GM23338 (cell line): ENCODE data around the gene ADGRF1. TPM values are rescaled to one million over a fixed set of nuclear protein-coding genes. Genes with fewer than 3 reads are reported as not detected.

Source experiments
- ATAC-seq: fragments of 200-7000 bp; cut with Tn5 transposase; 3 replicates; pipeline ENCODE4 v1.9.1; 2020
- DNase-seq: peaks from one replicate; pipeline ENCODE4 v3.0.0-alpha.2; 2015; ENCODE audit warnings: low spot score
- H2AFZ ChIP-seq: fragments of 200-600 bp; sonication (generic); 2 replicates; pipeline ENCODE4 v1.8.0; 2016; ENCODE audit warnings: antibody characterized with exemption, mild to moderate bottlenecking, moderate library complexity
- H3F3A ChIP-seq: fragments of 200-600 bp; sonication (generic); replicated peaks from 2 replicates; pipeline ENCODE4 v1.8.0; 2017; ENCODE audit warnings: antibody characterized with exemption, mixed run types, low read depth
- H3K27ac ChIP-seq: fragments of 200-600 bp; sonication (generic); 2 replicates; pipeline ENCODE4 v1.6.1; 2016; ENCODE audit warnings: low read depth
- H3K27me3 ChIP-seq: fragments of 200-600 bp; sonication (generic); 2 replicates; pipeline ENCODE4 v1.8.0; 2016; ENCODE audit warnings: mild to moderate bottlenecking, mixed run types, moderate library complexity; ENCODE audit not compliant: insufficient read depth
- H3K36me3 ChIP-seq: fragments of 200-600 bp; sonication (generic); 2 replicates; pipeline ENCODE4 v1.8.0; 2016; ENCODE audit warnings: mild to moderate bottlenecking; ENCODE audit not compliant: insufficient read depth
- H3K4me1 ChIP-seq: fragments of 200-600 bp; sonication (generic); 2 replicates; pipeline ENCODE4 v1.8.0; 2016; ENCODE audit warnings: mild to moderate bottlenecking, moderate library complexity; ENCODE audit not compliant: insufficient read depth
- H3K4me2 ChIP-seq: fragments of 200-600 bp; sonication (generic); 2 replicates; pipeline ENCODE4 v1.7.1; 2017; ENCODE audit warnings: mixed run types
- H3K4me3 ChIP-seq: fragments of 200-600 bp; sonication (generic); 2 replicates; pipeline ENCODE4 v1.6.1; 2016; ENCODE audit warnings: mixed run types
- H3K79me2 ChIP-seq: fragments of 200-600 bp; sonication (generic); replicated peaks from 2 replicates; pipeline ENCODE4 v1.8.0; 2017; ENCODE audit warnings: mild to moderate bottlenecking; ENCODE audit not compliant: insufficient read depth
- H3K9me2 ChIP-seq: fragments of 200-600 bp; sonication (generic); 2 replicates; pipeline ENCODE4 v1.8.0; 2017; ENCODE audit not compliant: insufficient read depth
- H4K20me1 ChIP-seq: fragments of 200-600 bp; sonication (generic); replicated peaks from 2 replicates; pipeline ENCODE4 v1.8.0; 2017; ENCODE audit warnings: mild to moderate bottlenecking; ENCODE audit not compliant: insufficient read depth
- H3K27ac Mint-ChIP-seq: 2 replicates; pipeline ENCODE4 v1.8.0; 2020; ENCODE audit warnings: inconsistent platforms, mild to moderate bottlenecking, moderate library complexity, mixed read lengths
- H3K27me3 Mint-ChIP-seq: 3 replicates; pipeline ENCODE4 v1.8.0; 2022; ENCODE audit warnings: low read depth, mild to moderate bottlenecking, moderate library complexity, mixed read lengths, inconsistent platforms; ENCODE audit not compliant: insufficient read depth, poor library complexity
- H3K36me3 Mint-ChIP-seq: 3 replicates; pipeline ENCODE4 v1.8.0; 2021; ENCODE audit warnings: low read depth, mild to moderate bottlenecking, inconsistent platforms, moderate library complexity, mixed read lengths
- H3K4me1 Mint-ChIP-seq: 3 replicates; pipeline ENCODE4 v1.8.0; 2020; ENCODE audit warnings: mild to moderate bottlenecking, inconsistent platforms, mixed read lengths
- H3K4me3 Mint-ChIP-seq: 3 replicates; pipeline ENCODE4 v1.8.0; 2021; ENCODE audit warnings: moderate library complexity, mild to moderate bottlenecking, inconsistent platforms, mixed read lengths
- H3K9me3 Mint-ChIP-seq: 3 replicates; pipeline ENCODE4 v1.8.0; 2020; ENCODE audit warnings: moderate library complexity, mild to moderate bottlenecking, inconsistent platforms, mixed read lengths
- CREB1 ChIP-seq: fragments of 250-450 bp; sonication (Bioruptor Pico); IDR thresholded peaks from 2 replicates; pipeline ENCODE4 v1.5.0; 2020; ENCODE audit warnings: low read depth, mild to moderate bottlenecking, moderate library complexity
- CTCF ChIP-seq, 2 experiments: fragments of 200-600 bp in 1 of 2; sonication (generic) in 1 of 2; conservative IDR thresholded peaks; 2 replicates each; pipeline versions ENCODE4 v1.5.1 to v1.6.1; 2016 to 2017; ENCODE audit warnings: antibody characterized with exemption in 2 of 2, low read depth in 2 of 2, mild to moderate bottlenecking in 2 of 2, moderate library complexity in 1 of 2
- EZH2 ChIP-seq: fragments of 200-600 bp; sonication (generic); IDR thresholded peaks from one replicate; pipeline ENCODE4 v1.8.0; 2017; ENCODE audit warnings: antibody characterized with exemption, mild to moderate bottlenecking, low read depth; ENCODE audit not compliant: unreplicated experiment
- JUNB ChIP-seq: IDR thresholded peaks from one replicate; pipeline ENCODE4 v1.6.1; 2016; ENCODE audit warnings: antibody characterized with exemption; ENCODE audit not compliant: unreplicated experiment
- NANOG ChIP-seq: IDR thresholded peaks from 2 replicates; pipeline ENCODE4 v1.6.1; 2016; ENCODE audit warnings: antibody characterized with exemption, borderline replicate concordance
- POLR2AphosphoS5 ChIP-seq: IDR thresholded peaks from 2 replicates; pipeline ENCODE4 v1.6.1; 2016; ENCODE audit warnings: antibody characterized with exemption, low read depth
- STAT1 ChIP-seq: IDR thresholded peaks from one replicate; pipeline ENCODE4 v1.6.1; 2016; ENCODE audit warnings: antibody characterized with exemption; ENCODE audit not compliant: unreplicated experiment
- ZNF114 ChIP-seq: fragments of 250-450 bp; sonication (Bioruptor Pico); IDR thresholded peaks from 2 replicates; pipeline ENCODE4 v1.5.0; 2020; ENCODE audit warnings: mild to moderate bottlenecking, moderate library complexity
- ZNF331 ChIP-seq: fragments of 250-450 bp; sonication (Bioruptor Pico); IDR thresholded peaks from 2 replicates; pipeline ENCODE4 v1.5.0; 2020; ENCODE audit warnings: low read depth, mild to moderate bottlenecking, moderate library complexity
- polyA plus RNA-seq: library from polyadenylated mRNA; unstranded; fragments of >200 nt; fragmentation: Nextera tagmentation; extraction: Ambion mirVana; gene quantifications from 2 replicates; pipeline ENCODE4 v1.2.1, GENCODE V29; 2016
- total RNA-seq: library from RNA; depleted of rRNA; stranded (reverse); fragments of >200 nt; shearing (Covaris generic); gene quantifications from 2 replicates; pipeline ENCODE4 v1.2.3, GENCODE V29; 2014
- TF ChIP-seq, protein P1 (sequence below): IDR thresholded peaks from one replicate; pipeline ENCODE4 v1.6.1; 2018; ENCODE audit warnings: antibody characterized with exemption; ENCODE audit not compliant: unreplicated experiment
- TF ChIP-seq, protein P2 (sequence below): fragments of 250-450 bp; sonication (Bioruptor Pico); IDR thresholded peaks from 2 replicates; pipeline ENCODE4 v1.5.0; 2020; ENCODE audit warnings: mild to moderate bottlenecking, moderate library complexity
- TF ChIP-seq, protein P3 (sequence below): IDR thresholded peaks from 2 replicates; pipeline ENCODE4 v1.6.1; 2016; ENCODE audit warnings: antibody characterized with exemption

Gene ADGRF1
- total and polyA plus RNA-seq, 2 experiments from 2014 or later: not detected

- no peaks in the 10 kb centered on the region for H4K20me1 ChIP-seq
- no peaks in the 10 kb centered on the region for H3K36me3 Mint-ChIP-seq
Observed at GRCh38 chr6:47066418-47066817, 24.3 kb upstream of the ADGRF1 start.

More at GRCh38 chr6:47066418-47066817, 24.3 kb upstream of the ADGRF1 start:
- no peaks in the 10 kb centered on the region for H3F3A ChIP-seq
- H3K36me3 ChIP-seq: no peaks in the 10 kb centered on the region
- H3K4me1 ChIP-seq: no peaks in the 10 kb centered on the region
- H3K4me3 Mint-ChIP-seq: no peak overlapping the region
- H2AFZ ChIP-seq: no peak overlapping the region
- peaks cover 8% of the 10 kb centered on the region; the same call in 2 of the 3 replicates for H3K9me3 Mint-ChIP-seq
- DNase-seq: no peak
- no peaks in the 10 kb centered on the region for H3K4me1 Mint-ChIP-seq
- H3K4me3 ChIP-seq: no peak overlapping the region
- H3K27ac ChIP-seq: no peak overlapping the region
- no peak for ATAC-seq
- H3K27me3 ChIP-seq: no peaks in the 10 kb centered on the region
- H3K79me2 ChIP-seq: no peaks in the 10 kb centered on the region
- peaks cover 11% of the 10 kb centered on the region for H3K9me2 ChIP-seq
- no peak overlapping the region for H3K4me2 ChIP-seq
- peaks cover 1% of the 10 kb centered on the region for H3K27me3 Mint-ChIP-seq
- H3K27ac Mint-ChIP-seq: no peak overlapping the region
- TF ChIP-seq CREB1 (no peak), ZNF114 (no peak), JUNB (no peak), NANOG (no peak), CTCF (conservative IDR thresholded peaks at IDR 0.05; ENCODE audit: low read depth in 2 of 2) (no peak), STAT1 (no peak), POLR2AphosphoS5 (no peak), ZNF331 (no peak), EZH2 (no peak)
- TF ChIP-seq, protein P1, sequence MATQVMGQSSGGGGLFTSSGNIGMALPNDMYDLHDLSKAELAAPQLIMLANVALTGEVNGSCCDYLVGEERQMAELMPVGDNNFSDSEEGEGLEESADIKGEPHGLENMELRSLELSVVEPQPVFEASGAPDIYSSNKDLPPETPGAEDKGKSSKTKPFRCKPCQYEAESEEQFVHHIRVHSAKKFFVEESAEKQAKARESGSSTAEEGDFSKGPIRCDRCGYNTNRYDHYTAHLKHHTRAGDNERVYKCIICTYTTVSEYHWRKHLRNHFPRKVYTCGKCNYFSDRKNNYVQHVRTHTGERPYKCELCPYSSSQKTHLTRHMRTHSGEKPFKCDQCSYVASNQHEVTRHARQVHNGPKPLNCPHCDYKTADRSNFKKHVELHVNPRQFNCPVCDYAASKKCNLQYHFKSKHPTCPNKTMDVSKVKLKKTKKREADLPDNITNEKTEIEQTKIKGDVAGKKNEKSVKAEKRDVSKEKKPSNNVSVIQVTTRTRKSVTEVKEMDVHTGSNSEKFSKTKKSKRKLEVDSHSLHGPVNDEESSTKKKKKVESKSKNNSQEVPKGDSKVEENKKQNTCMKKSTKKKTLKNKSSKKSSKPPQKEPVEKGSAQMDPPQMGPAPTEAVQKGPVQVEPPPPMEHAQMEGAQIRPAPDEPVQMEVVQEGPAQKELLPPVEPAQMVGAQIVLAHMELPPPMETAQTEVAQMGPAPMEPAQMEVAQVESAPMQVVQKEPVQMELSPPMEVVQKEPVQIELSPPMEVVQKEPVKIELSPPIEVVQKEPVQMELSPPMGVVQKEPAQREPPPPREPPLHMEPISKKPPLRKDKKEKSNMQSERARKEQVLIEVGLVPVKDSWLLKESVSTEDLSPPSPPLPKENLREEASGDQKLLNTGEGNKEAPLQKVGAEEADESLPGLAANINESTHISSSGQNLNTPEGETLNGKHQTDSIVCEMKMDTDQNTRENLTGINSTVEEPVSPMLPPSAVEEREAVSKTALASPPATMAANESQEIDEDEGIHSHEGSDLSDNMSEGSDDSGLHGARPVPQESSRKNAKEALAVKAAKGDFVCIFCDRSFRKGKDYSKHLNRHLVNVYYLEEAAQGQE: no peak
- TF ChIP-seq, protein P2, sequence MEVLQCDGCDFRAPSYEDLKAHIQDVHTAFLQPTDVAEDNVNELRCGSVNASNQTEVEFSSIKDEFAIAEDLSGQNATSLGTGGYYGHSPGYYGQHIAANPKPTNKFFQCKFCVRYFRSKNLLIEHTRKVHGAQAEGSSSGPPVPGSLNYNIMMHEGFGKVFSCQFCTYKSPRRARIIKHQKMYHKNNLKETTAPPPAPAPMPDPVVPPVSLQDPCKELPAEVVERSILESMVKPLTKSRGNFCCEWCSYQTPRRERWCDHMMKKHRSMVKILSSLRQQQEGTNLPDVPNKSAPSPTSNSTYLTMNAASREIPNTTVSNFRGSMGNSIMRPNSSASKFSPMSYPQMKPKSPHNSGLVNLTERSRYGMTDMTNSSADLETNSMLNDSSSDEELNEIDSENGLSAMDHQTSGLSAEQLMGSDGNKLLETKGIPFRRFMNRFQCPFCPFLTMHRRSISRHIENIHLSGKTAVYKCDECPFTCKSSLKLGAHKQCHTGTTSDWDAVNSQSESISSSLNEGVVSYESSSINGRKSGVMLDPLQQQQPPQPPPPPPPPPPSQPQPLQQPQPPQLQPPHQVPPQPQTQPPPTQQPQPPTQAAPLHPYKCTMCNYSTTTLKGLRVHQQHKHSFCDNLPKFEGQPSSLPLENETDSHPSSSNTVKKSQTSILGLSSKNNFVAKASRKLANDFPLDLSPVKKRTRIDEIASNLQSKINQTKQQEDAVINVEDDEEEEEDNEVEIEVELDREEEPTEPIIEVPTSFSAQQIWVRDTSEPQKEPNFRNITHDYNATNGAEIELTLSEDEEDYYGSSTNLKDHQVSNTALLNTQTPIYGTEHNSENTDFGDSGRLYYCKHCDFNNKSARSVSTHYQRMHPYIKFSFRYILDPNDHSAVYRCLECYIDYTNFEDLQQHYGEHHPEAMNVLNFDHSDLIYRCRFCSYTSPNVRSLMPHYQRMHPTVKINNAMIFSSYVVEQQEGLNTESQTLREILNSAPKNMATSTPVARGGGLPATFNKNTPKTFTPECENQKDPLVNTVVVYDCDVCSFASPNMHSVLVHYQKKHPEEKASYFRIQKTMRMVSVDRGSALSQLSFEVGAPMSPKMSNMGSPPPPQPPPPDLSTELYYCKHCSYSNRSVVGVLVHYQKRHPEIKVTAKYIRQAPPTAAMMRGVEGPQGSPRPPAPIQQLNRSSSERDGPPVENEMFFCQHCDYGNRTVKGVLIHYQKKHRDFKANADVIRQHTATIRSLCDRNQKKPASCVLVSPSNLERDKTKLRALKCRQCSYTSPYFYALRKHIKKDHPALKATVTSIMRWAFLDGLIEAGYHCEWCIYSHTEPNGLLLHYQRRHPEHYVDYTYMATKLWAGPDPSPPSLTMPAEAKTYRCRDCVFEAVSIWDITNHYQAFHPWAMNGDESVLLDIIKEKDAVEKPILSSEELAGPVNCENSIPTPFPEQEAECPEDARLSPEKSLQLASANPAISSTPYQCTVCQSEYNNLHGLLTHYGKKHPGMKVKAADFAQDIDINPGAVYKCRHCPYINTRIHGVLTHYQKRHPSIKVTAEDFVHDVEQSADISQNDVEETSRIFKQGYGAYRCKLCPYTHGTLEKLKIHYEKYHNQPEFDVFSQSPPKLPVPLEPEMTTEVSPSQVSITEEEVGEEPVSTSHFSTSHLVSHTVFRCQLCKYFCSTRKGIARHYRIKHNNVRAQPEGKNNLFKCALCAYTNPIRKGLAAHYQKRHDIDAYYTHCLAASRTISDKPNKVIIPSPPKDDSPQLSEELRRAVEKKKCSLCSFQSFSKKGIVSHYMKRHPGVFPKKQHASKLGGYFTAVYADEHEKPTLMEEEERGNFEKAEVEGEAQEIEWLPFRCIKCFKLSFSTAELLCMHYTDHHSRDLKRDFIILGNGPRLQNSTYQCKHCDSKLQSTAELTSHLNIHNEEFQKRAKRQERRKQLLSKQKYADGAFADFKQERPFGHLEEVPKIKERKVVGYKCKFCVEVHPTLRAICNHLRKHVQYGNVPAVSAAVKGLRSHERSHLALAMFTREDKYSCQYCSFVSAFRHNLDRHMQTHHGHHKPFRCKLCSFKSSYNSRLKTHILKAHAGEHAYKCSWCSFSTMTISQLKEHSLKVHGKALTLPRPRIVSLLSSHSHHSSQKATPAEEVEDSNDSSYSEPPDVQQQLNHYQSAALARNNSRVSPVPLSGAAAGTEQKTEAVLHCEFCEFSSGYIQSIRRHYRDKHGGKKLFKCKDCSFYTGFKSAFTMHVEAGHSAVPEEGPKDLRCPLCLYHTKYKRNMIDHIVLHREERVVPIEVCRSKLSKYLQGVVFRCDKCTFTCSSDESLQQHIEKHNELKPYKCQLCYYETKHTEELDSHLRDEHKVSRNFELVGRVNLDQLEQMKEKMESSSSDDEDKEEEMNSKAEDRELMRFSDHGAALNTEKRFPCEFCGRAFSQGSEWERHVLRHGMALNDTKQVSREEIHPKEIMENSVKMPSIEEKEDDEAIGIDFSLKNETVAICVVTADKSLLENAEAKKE (CRISPR knock-in tag): no peak
- TF ChIP-seq, protein P3, sequence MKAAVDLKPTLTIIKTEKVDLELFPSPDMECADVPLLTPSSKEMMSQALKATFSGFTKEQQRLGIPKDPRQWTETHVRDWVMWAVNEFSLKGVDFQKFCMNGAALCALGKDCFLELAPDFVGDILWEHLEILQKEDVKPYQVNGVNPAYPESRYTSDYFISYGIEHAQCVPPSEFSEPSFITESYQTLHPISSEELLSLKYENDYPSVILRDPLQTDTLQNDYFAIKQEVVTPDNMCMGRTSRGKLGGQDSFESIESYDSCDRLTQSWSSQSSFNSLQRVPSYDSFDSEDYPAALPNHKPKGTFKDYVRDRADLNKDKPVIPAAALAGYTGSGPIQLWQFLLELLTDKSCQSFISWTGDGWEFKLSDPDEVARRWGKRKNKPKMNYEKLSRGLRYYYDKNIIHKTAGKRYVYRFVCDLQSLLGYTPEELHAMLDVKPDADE: no peak
